Endothelial cell of umbilical vein (primary cell): ENCODE measurements around the gene ACSF3. TPM values are rescaled to one million over a fixed set of nuclear protein-coding genes. Genes with fewer than 3 reads are reported as not detected.

ENCODE experiments used
- BruUV-seq: library from RNA; stranded (reverse); fragments of 400-500 nt; replicated peaks from 2 replicates; lab custom pipeline; 2021; lab: Mats Ljungman, UMichigan
- CTCF ChIA-PET: fragments of 300-600, 350-600 bp; sonication (Branson Sonifier 250); formaldehyde crosslinking; loops from one replicate; lab custom pipeline; 2021; ENCODE audit warnings: antibody characterized with exemption, inconsistent platforms; lab: Charles Lee
- POLR2A ChIA-PET: fragments of 300-600, 350-600 bp; sonication (Branson Sonifier 250); formaldehyde crosslinking; loops from one replicate; lab custom pipeline; 2021; ENCODE audit warnings: antibody characterized with exemption, inconsistent platforms; lab: Charles Lee
- DNase-seq: peaks from one replicate; pipeline ENCODE4 v3.0.0-alpha.2; 2011; ENCODE audit warnings: low read depth, low spot score
- FAIRE-seq: peaks from 2 replicates; lab custom pipeline; 2011; peaks lifted over from hg19 to GRCh38; lab: Jason Lieb, UNC
- H2AFZ ChIP-seq: 2 replicates; pipeline ENCODE4 v1.6.0; 2012; ENCODE audit warnings: low read depth, low read length, control low read depth, inconsistent platforms
- H3K27ac ChIP-seq: 2 replicates; pipeline ENCODE4 v1.5.1; 2011; ENCODE audit warnings: low read depth, mild to moderate bottlenecking, control low read depth, low read length, moderate library complexity; ENCODE audit not compliant: insufficient read depth
- H3K27me3 ChIP-seq, 2 experiments: 2 replicates each; pipeline versions ENCODE4 v1.6.0 to v1.6.1; 2011; ENCODE audit warnings: low read length in 2 of 2, mixed read lengths in 1 of 2; ENCODE audit not compliant: control insufficient read depth in 2 of 2, insufficient read depth in 2 of 2
- H3K36me3 ChIP-seq, 2 experiments: 2 replicates in 1 of 2; 3 replicates in 1 of 2; pipeline ENCODE4 v1.5.1; 2011; ENCODE audit warnings: low read length in 2 of 2, mild to moderate bottlenecking in 1 of 2, moderate library complexity in 1 of 2; ENCODE audit not compliant: control insufficient read depth in 2 of 2, insufficient read depth in 2 of 2; ENCODE audit errors: extremely low read depth in 1 of 2
- H3K4me1 ChIP-seq: 3 replicates; pipeline ENCODE4 v1.5.1; 2011; ENCODE audit warnings: mild to moderate bottlenecking, low read length; ENCODE audit not compliant: control insufficient read depth, insufficient read depth; ENCODE audit errors: extremely low read depth
- H3K4me2 ChIP-seq: 2 replicates; pipeline ENCODE4 v1.6.1; 2011; ENCODE audit warnings: low read length, control low read depth, mixed read lengths; ENCODE audit not compliant: insufficient read depth
- H3K4me3 ChIP-seq, 3 experiments: fragments of 200-600 bp in 1 of 3; sonication (generic), shearing (Covaris generic) in 1 of 3; replicated peaks in 1 of 3; 2 replicates each; pipeline ENCODE4 v1.5.1; 2011 to 2016; ENCODE audit warnings: control low read depth in 3 of 3, low read length in 3 of 3, mild to moderate bottlenecking in 2 of 3, inconsistent platforms in 1 of 3, low read depth in 1 of 3, moderate library complexity in 1 of 3; ENCODE audit not compliant: insufficient read depth in 1 of 3
- H3K79me2 ChIP-seq: 2 replicates; pipeline ENCODE4 v1.6.0; 2012; ENCODE audit warnings: low read length, inconsistent platforms; ENCODE audit not compliant: control insufficient read depth, insufficient read depth
- H3K9ac ChIP-seq: replicated peaks from 2 replicates; pipeline ENCODE3; 2011; ENCODE audit warnings: low read length, control low read depth; ENCODE audit not compliant: insufficient read depth; ENCODE audit errors: extremely low read depth
- H3K9me1 ChIP-seq: replicated peaks from 3 replicates; pipeline ENCODE4 v1.6.0; 2011; ENCODE audit warnings: mild to moderate bottlenecking, low read length; ENCODE audit not compliant: control insufficient read depth, insufficient read depth; ENCODE audit errors: extremely low read depth
- H3K9me3 ChIP-seq: replicated peaks from 2 replicates; pipeline ENCODE4 v1.5.1; 2012; ENCODE audit warnings: low read length, inconsistent platforms; ENCODE audit not compliant: control insufficient read depth, insufficient read depth
- H4K20me1 ChIP-seq: replicated peaks from 2 replicates; pipeline ENCODE3; 2011; ENCODE audit warnings: mild to moderate bottlenecking, low read length; ENCODE audit not compliant: control insufficient read depth, insufficient read depth; ENCODE audit errors: extremely low read depth
- CTCF ChIP-seq, 2 donors: IDR thresholded peaks; 1 replicate in 1 of 2; 2 replicates in 1 of 2; pipeline ENCODE4 v1.5.1; 2011; ENCODE audit warnings: low read length in 2 of 2, mild to moderate bottlenecking in 2 of 2, moderate library complexity in 2 of 2, control low read depth in 1 of 2, inconsistent platforms in 1 of 2, low read depth in 1 of 2; ENCODE audit not compliant: insufficient read depth in 1 of 2; ENCODE audit errors: extremely low read depth in 1 of 2
- EZH2 ChIP-seq: IDR thresholded peaks from 2 replicates; pipeline ENCODE4 v1.6.1; 2012; ENCODE audit warnings: borderline replicate concordance, low read depth, mild to moderate bottlenecking, moderate library complexity, low read length, inconsistent platforms; ENCODE audit not compliant: severe bottlenecking
- FOS ChIP-seq: IDR thresholded peaks from 2 replicates; pipeline ENCODE4 v1.6.1; 2011; ENCODE audit warnings: mild to moderate bottlenecking, low read length, moderate library complexity, borderline replicate concordance; ENCODE audit not compliant: insufficient read depth
- GATA2 ChIP-seq: IDR thresholded peaks from 2 replicates; pipeline ENCODE4 v1.7.0; 2011; ENCODE audit warnings: low read depth, mild to moderate bottlenecking, moderate library complexity, mixed read lengths, low read length; ENCODE audit not compliant: insufficient read length, insufficient read depth
- JUN ChIP-seq: IDR thresholded peaks from 2 replicates; pipeline ENCODE4 v1.6.1; 2011; ENCODE audit warnings: borderline replicate concordance, low read depth; ENCODE audit not compliant: insufficient read length, insufficient read depth
- MAX ChIP-seq: IDR thresholded peaks from 2 replicates; pipeline ENCODE4 v1.6.1; 2011; ENCODE audit not compliant: insufficient read depth, insufficient read length
- MYC ChIP-seq: IDR thresholded peaks from one replicate; pipeline ENCODE4 v1.6.1; 2011; ENCODE audit warnings: mild to moderate bottlenecking, low read depth, low read length
- POLR2A ChIP-seq: IDR thresholded peaks from 2 replicates; pipeline ENCODE4 v1.6.1; 2012; ENCODE audit warnings: low read depth, mild to moderate bottlenecking, control low read depth, low read length
- POLR2AphosphoS5 ChIP-seq: IDR thresholded peaks from 2 replicates; pipeline ENCODE4 v1.6.1; 2012; ENCODE audit warnings: low read depth, mild to moderate bottlenecking, control low read depth, low read length, moderate library complexity; ENCODE audit not compliant: insufficient read depth
- dilution Hi-C: fragments of 300-500 bp; cut with MboI; formaldehyde crosslinking; loops from one replicate; pipeline ENCODE4 v1.15.0; 2019; ENCODE audit warnings: low sequenced_read_pairs; ENCODE audit not compliant: extremely low pct_ligation_motif_present
- intact Hi-C: fragments of 100-400 bp; cut with micrococcal nuclease; formaldehyde crosslinking; loops from one replicate; pipeline ENCODE4 v1.10.0; 2022
- polyA plus RNA-seq, 4 experiments: library from polyadenylated mRNA; depleted of rRNA in 3 of 4; stranded (reverse) in 3 of 4; unstranded in 1 of 4; fragments of >200 nt; gene quantifications; 2 replicates each; pipeline versions ENCODE4 v1.2.1 to v1.2.3, GENCODE V29; 2011 to 2012; ENCODE audit warnings: missing spikeins in 1 of 4
- total RNA-seq: library from RNA; stranded (reverse); gene quantifications from 2 replicates; pipeline ENCODE4 v1.2.3, GENCODE V29; 2021

The ACSF3 gene
- total and polyA plus RNA-seq, 2 donors (not counting 3 experiments of a cell fraction or from before 2014, with no cell fraction given): 18.6 to 33.2 TPM

- ChIA-PET CTCF (no interaction called here), POLR2A (no interaction called here)
- no TSS peak for BruUV-seq
- Histone ChIP-seq H3K4me2 (no peak overlapping the region), H3K9me1 (no peaks in the 10 kb centered on the region), H3K9me3 (no peaks in the 10 kb centered on the region), H3K4me1 (no peaks in the 10 kb centered on the region), H4K20me1 (no peaks in the 10 kb centered on the region), H3K36me3 (no peaks in the 10 kb centered on the region), H3K9ac (no peak overlapping the region), H3K27ac (no peak overlapping the region), H2AFZ (no peak overlapping the region), H3K79me2 (no peaks in the 10 kb centered on the region), H3K27me3 (no peaks in the 10 kb centered on the region), H3K4me3 (no peak overlapping the region)
- intact Hi-C loops (no loop called here), dilution Hi-C loops (no loop called here)
- FAIRE-seq (no peak), DNase-seq (no peak)
- no peak for TF ChIP-seq CTCF (IDR thresholded peaks at IDR 0.05; ENCODE audit: extremely low read depth in 1 of 2, insufficient read depth in 1 of 2, low read depth in 1 of 2, low read length in 2 of 2)
- TF ChIP-seq POLR2AphosphoS5: no peak
- no peak for TF ChIP-seq EZH2
- no peak for TF ChIP-seq JUN
- no peak for TF ChIP-seq FOS
- TF ChIP-seq MAX: no peak
- no peak for TF ChIP-seq GATA2
- TF ChIP-seq MYC: no peak
- no peak for TF ChIP-seq POLR2A
Measured at GRCh38 chr16:89076159-89076558, 17.5 kb upstream of the ACSF3 start.
